GM12865 (cell line): ENCODE measurements around the gene HCAR2.
"Not testable (repeated sequence)": the region's sequence is repeated elsewhere in the genome, so short reads cannot be mapped to it uniquely, and the experiment has no call there.

Experiments
- DNase-seq: peaks from one replicate; pipeline ENCODE4 v3.0.0; 2010; ENCODE audit warnings: low read depth
- H3K4me3 ChIP-seq: 2 replicates; pipeline ENCODE4 v1.5.1; 2011; ENCODE audit warnings: mild to moderate bottlenecking, low read depth, low read length, control low read depth
- CTCF ChIP-seq: IDR thresholded peaks from 2 replicates; pipeline ENCODE4 v1.5.1; 2011; ENCODE audit warnings: low read length, control low read depth, low read depth, inconsistent platforms; ENCODE audit not compliant: insufficient read depth; ENCODE audit errors: missing control alignments

HCAR2 gene

GRCh38 chr12:122665349-122665748 is 37.8 kb downstream of the HCAR2 start:
- no peak for DNase-seq
- no peak overlapping the region for H3K4me3 ChIP-seq
- no peak for TF ChIP-seq CTCF

GRCh38 chr12:122661938-122662337 is 41.2 kb downstream of the HCAR2 start:
- no peak for TF ChIP-seq CTCF
- no peak for DNase-seq
- H3K4me3 ChIP-seq: no peak overlapping the region

- DNase-seq: no peak
- H3K4me3 ChIP-seq: no peak overlapping the region
- no peak for TF ChIP-seq CTCF
These were observed 41.9 kb downstream of the HCAR2 start for GRCh38 chr12:122661246-122661645.

GRCh38 chr12:122659579-122659978 is 43.6 kb downstream of the HCAR2 start:
- no peak for TF ChIP-seq CTCF
- no peak for DNase-seq
- H3K4me3 ChIP-seq: no peak overlapping the region

- H3K4me3 ChIP-seq: no peak overlapping the region
- no peak for TF ChIP-seq CTCF
These were observed 46.9 kb downstream of the HCAR2 start for GRCh38 chr12:122656298-122656697.

GRCh38 chr12:122653291-122653690 is 49.9 kb downstream of the HCAR2 start:
- H3K4me3 ChIP-seq: not testable (repeated sequence)

More at GRCh38 chr12:122656298-122656697, 46.9 kb downstream of the HCAR2 start:
- no peak for DNase-seq

GRCh38 chr12:122651520-122652224 is 51.5 kb downstream of the HCAR2 start:
- no peak for TF ChIP-seq CTCF
- DNase-seq: no peak
- no peak overlapping the region for H3K4me3 ChIP-seq

More at GRCh38 chr12:122653291-122653690, 49.9 kb downstream of the HCAR2 start:
- DNase-seq: not testable (repeated sequence)
